ENCODE data around the gene PDZD4.

PDZD4 gene

DNA sequence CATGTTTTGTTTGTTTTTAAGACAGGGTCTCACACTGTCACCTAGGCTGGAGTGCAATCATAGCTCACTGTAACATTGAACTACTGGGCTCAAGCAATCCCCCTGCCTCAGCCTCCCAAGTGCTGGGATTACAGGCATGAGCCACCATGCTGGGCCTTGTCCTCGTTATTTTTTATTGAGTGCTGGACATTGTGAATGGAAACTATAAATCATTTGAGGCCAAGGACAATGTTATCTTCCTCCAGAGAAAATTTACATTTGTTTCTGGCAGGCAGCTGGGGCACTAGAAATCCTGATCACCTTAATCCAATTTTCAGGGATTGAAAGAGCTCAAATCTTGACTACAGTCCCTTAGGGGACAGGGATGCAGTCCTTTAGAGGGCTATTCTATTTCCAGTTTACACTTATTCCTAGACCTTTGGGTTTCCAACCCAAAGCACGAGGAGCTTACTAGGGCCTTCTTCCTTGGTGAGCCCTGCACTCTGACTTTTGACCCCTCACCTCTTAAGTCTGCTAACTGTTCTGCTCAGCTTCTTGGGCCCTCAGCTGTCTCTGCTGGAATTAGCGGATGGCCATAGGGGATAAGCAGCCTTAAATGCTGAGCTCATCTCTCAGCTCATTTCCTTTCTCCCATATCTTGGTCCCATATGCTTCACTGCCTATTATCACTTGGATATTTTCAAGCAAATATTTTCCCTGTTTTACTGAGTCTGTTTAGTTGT is 23.0 kb upstream of the PDZD4 start:
- H3K9me3 ChIP-seq (replicated peaks; ENCODE audit: insufficient read depth, low read length), result no peaks in the 10 kb centered on the region
- no peaks in the 10 kb centered on the region for H3K36me3 ChIP-seq (replicated peaks; ENCODE audit: insufficient read depth, low read length)
- H3K27ac ChIP-seq (ENCODE audit: low read length), result no peak overlapping the region
- no peaks in the 10 kb centered on the region for H3K79me2 ChIP-seq (ENCODE audit: low read length)
- no peak overlapping the region for H3K4me3 ChIP-seq (ENCODE audit: low read length)
- H3K9me2 ChIP-seq (replicated peaks; ENCODE audit: insufficient read depth, low read length), result no peaks in the 10 kb centered on the region
- no peak overlapping the region for H3K4me2 ChIP-seq (ENCODE audit: low read depth, low read length)
- no peak overlapping the region for H3K9ac ChIP-seq (ENCODE audit: low read length)
- DNase-seq, result no peak
- TF ChIP-seq EZH2phosphoT487 (IDR thresholded peaks at IDR 0.05; ENCODE audit: low read length), result no peak
- TF ChIP-seq EZH2 (optimal IDR thresholded peaks at IDR 0.05; ENCODE audit: low read depth, low read length), result no peak
- TF ChIP-seq, protein P1, sequence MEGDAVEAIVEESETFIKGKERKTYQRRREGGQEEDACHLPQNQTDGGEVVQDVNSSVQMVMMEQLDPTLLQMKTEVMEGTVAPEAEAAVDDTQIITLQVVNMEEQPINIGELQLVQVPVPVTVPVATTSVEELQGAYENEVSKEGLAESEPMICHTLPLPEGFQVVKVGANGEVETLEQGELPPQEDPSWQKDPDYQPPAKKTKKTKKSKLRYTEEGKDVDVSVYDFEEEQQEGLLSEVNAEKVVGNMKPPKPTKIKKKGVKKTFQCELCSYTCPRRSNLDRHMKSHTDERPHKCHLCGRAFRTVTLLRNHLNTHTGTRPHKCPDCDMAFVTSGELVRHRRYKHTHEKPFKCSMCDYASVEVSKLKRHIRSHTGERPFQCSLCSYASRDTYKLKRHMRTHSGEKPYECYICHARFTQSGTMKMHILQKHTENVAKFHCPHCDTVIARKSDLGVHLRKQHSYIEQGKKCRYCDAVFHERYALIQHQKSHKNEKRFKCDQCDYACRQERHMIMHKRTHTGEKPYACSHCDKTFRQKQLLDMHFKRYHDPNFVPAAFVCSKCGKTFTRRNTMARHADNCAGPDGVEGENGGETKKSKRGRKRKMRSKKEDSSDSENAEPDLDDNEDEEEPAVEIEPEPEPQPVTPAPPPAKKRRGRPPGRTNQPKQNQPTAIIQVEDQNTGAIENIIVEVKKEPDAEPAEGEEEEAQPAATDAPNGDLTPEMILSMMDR (IDR thresholded peaks at IDR 0.05; ENCODE audit: low read length), result no peak
- no peaks in the 10 kb centered on the region for H3F3A ChIP-seq (ENCODE audit: insufficient read depth, low read length)
- no peaks in the 10 kb centered on the region for H3K4me1 ChIP-seq (ENCODE audit: low read length)
- H4K20me1 ChIP-seq (ENCODE audit: insufficient read depth, low read length), result no peaks in the 10 kb centered on the region
- H3K27me3 ChIP-seq (replicated peaks; ENCODE audit: insufficient read depth, low read length), result peaks cover 19% of the 10 kb centered on the region; the same call in 1 of the 2 replicates
- no peak overlapping the region for H2AFZ ChIP-seq (ENCODE audit: low read length)

DNA sequence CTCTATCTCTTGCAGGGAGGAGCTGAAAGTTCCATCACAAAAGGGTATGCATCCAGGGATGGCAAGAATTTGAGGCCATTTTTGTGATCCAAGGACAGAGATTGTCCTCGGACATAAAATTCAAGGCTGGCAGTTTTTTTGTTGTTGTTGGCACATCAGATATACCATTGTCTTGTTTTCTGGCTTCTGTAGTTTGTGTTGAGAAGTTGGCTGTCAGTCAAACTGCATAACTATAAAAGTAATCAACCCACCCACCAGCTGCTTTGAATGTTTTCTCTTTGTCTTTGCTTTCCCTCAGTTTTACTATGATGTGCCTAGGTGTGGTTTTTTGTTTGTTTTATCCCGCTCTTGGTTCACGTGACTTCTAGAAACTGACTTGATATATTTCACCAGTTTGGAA is 21.6 kb upstream of the PDZD4 start:
- no peak overlapping the region for H3K9ac ChIP-seq (ENCODE audit: low read length)
- peaks cover 13% of the 10 kb centered on the region; the same call in 1 of the 2 replicates for H3K27me3 ChIP-seq (replicated peaks; ENCODE audit: insufficient read depth, low read length)
- H4K20me1 ChIP-seq (ENCODE audit: insufficient read depth, low read length), result no peaks in the 10 kb centered on the region
- no peaks in the 10 kb centered on the region for H3F3A ChIP-seq (ENCODE audit: insufficient read depth, low read length)
- no peaks in the 10 kb centered on the region for H3K79me2 ChIP-seq (ENCODE audit: low read length)
- no peak overlapping the region for H3K4me3 ChIP-seq (ENCODE audit: low read length)
- TF ChIP-seq EZH2 (optimal IDR thresholded peaks at IDR 0.05; ENCODE audit: low read depth, low read length), result no peak
- TF ChIP-seq EZH2phosphoT487 (IDR thresholded peaks at IDR 0.05; ENCODE audit: low read length), result no peak
- TF ChIP-seq, protein P1 (IDR thresholded peaks at IDR 0.05; ENCODE audit: low read length), result no peak
- H3K4me1 ChIP-seq (ENCODE audit: low read length), result no peaks in the 10 kb centered on the region
- DNase-seq, result no peak
- no peak overlapping the region for H2AFZ ChIP-seq (ENCODE audit: low read length)
- no peaks in the 10 kb centered on the region for H3K9me2 ChIP-seq (replicated peaks; ENCODE audit: insufficient read depth, low read length)
- no peak overlapping the region for H3K4me2 ChIP-seq (ENCODE audit: low read depth, low read length)
- H3K27ac ChIP-seq (ENCODE audit: low read length), result no peak overlapping the region
- H3K9me3 ChIP-seq (replicated peaks; ENCODE audit: insufficient read depth, low read length), result no peaks in the 10 kb centered on the region
- H3K36me3 ChIP-seq (replicated peaks; ENCODE audit: insufficient read depth, low read length), result no peaks in the 10 kb centered on the region

DNA sequence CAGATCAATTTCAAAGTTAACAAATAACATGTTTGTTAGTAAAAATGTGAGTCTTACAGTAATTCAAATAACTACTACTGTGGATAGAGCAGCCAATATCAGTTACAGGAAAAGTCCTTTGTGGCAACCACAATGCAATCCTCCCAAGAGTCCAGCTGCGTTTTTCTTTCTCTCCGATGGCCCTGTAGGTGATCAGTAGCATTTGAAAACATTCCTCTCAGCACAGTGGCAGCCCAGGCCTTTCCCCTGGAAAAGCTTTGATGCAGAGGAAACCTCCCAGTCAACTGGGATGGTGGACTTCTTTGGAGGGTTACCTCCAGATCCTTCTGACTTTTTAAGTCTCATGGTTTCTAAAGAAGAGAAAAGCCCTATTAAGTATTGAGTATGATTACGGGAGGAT is 18.0 kb upstream of the PDZD4 start:
- no peaks in the 10 kb centered on the region for H3K36me3 ChIP-seq (replicated peaks; ENCODE audit: insufficient read depth, low read length)
- no peak overlapping the region for H3K9ac ChIP-seq (ENCODE audit: low read length)
- H3K4me1 ChIP-seq (ENCODE audit: low read length), result no peaks in the 10 kb centered on the region
- H3K79me2 ChIP-seq (ENCODE audit: low read length), result no peaks in the 10 kb centered on the region
- H2AFZ ChIP-seq (ENCODE audit: low read length), result no peak overlapping the region
- H3K4me3 ChIP-seq (ENCODE audit: low read length), result no peak overlapping the region
- TF ChIP-seq, protein P1 (IDR thresholded peaks at IDR 0.05; ENCODE audit: low read length), result no peak
- no peak for TF ChIP-seq EZH2 (optimal IDR thresholded peaks at IDR 0.05; ENCODE audit: low read depth, low read length)
- TF ChIP-seq EZH2phosphoT487 (IDR thresholded peaks at IDR 0.05; ENCODE audit: low read length), result no peak
- peaks cover 16% of the 10 kb centered on the region for H3K27me3 ChIP-seq (replicated peaks; ENCODE audit: insufficient read depth, low read length)
- H3F3A ChIP-seq (ENCODE audit: insufficient read depth, low read length), result no peaks in the 10 kb centered on the region
- no peak overlapping the region for H3K27ac ChIP-seq (ENCODE audit: low read length)
- H4K20me1 ChIP-seq (ENCODE audit: insufficient read depth, low read length), result no peaks in the 10 kb centered on the region
- no peaks in the 10 kb centered on the region for H3K9me3 ChIP-seq (replicated peaks; ENCODE audit: insufficient read depth, low read length)
- no peak overlapping the region for H3K4me2 ChIP-seq (ENCODE audit: low read depth, low read length)
- no peaks in the 10 kb centered on the region for H3K9me2 ChIP-seq (replicated peaks; ENCODE audit: insufficient read depth, low read length)
- no peak for DNase-seq
